Measurements from ENCODE around the gene SNX9.
"Not testable (repeated sequence)": the region's sequence is repeated elsewhere in the genome, so short reads cannot be mapped to it uniquely, and the experiment has no call there.

Gene SNX9

GRCh38 chr6:157896932-157897331 lies 73.9 kb downstream of the SNX9 start:
- H3K27ac ChIP-seq (ENCODE audit: low read depth, low read length), result no peak overlapping the region
- no peak overlapping the region for H2AK5ac ChIP-seq (ENCODE audit: low read length)
- no CpG with 5 or more reads among the region's 4 CpGs for WGBS (ENCODE audit: extremely low coverage, insufficient coverage, insufficient read length)
- H3K9ac ChIP-seq (ENCODE audit: low read length), result no peak overlapping the region
- H3K9me3 ChIP-seq (ENCODE audit: insufficient read depth, low read depth, low read length), result no peaks in the 10 kb centered on the region
- no peaks in the 10 kb centered on the region for H3K79me2 ChIP-seq (ENCODE audit: control insufficient read depth, insufficient read depth, low read length, poor library complexity)
- H2BK12ac ChIP-seq (ENCODE audit: low read length), result no peak overlapping the region
- no peak overlapping the region for H3K14ac ChIP-seq (ENCODE audit: low read length)
- no peak overlapping the region for H2AFZ ChIP-seq (ENCODE audit: insufficient read depth, low read length, poor library complexity)
- no peak overlapping the region for H2BK5ac ChIP-seq (ENCODE audit: low read depth, low read length, poor library complexity)
- no peak overlapping the region for H4K8ac ChIP-seq (ENCODE audit: low read depth, low read length)
- H3K4me1 ChIP-seq (ENCODE audit: control insufficient read depth in 1 of 2, insufficient read depth in 2 of 2, low read length in 2 of 2), result peaks cover 2 to 10% of the 10 kb centered on the region in 2 experiments
- H3K27me3 ChIP-seq (ENCODE audit: insufficient read depth, low read length), result no peaks in the 10 kb centered on the region
- no peak overlapping the region for H3K23ac ChIP-seq (ENCODE audit: low read length)
- H2BK120ac ChIP-seq (ENCODE audit: insufficient read depth, low read length, poor library complexity), result no peak overlapping the region
- no peak overlapping the region for H3K4me3 ChIP-seq (ENCODE audit: low read depth, low read length)
- H3K79me1 ChIP-seq (ENCODE audit: low read length), result no peaks in the 10 kb centered on the region
- no peak overlapping the region for H4K91ac ChIP-seq (ENCODE audit: low read depth, low read length)
- H3K4ac ChIP-seq (ENCODE audit: low read depth, low read length), result no peak overlapping the region
- DNase-seq, result no peak
- H3K36me3 ChIP-seq (ENCODE audit: control insufficient read depth in 1 of 2, insufficient read depth in 2 of 2, low read length in 2 of 2), result peaks cover 12 to 13% of the 10 kb centered on the region in 2 experiments
- no peak overlapping the region for H4K12ac ChIP-seq (ENCODE audit: low read depth, low read length)
- no peak overlapping the region for H3K18ac ChIP-seq (ENCODE audit: low read length)
- no peak overlapping the region for H3K4me2 ChIP-seq (ENCODE audit: low read length)

- no peak for DNase-seq
- H3K36me3 ChIP-seq (ENCODE audit: control insufficient read depth in 1 of 2, insufficient read depth in 2 of 2, low read length in 2 of 2), result peaks cover 17 to 18% of the 10 kb centered on the region in 2 experiments
Observed at GRCh38 chr6:157898169-157898568, 75.1 kb downstream of the SNX9 start.

GRCh38 chr6:157898640-157899039 lies 75.6 kb downstream of the SNX9 start:
- Histone ChIP-seq H2BK5ac (ENCODE audit: low read depth, low read length, poor library complexity) (no peak overlapping the region), H3K4me3 (ENCODE audit: low read depth, low read length) (no peak overlapping the region), H3K36me3 (ENCODE audit: control insufficient read depth in 1 of 2, insufficient read depth in 2 of 2, low read length in 2 of 2) (peaks cover 19% of the 10 kb centered on the region in 2 experiments), H2BK120ac (ENCODE audit: insufficient read depth, low read length, poor library complexity) (no peak overlapping the region), H3K27me3 (ENCODE audit: insufficient read depth, low read length) (no peaks in the 10 kb centered on the region), H3K4ac (ENCODE audit: low read depth, low read length) (no peak overlapping the region), H4K91ac (ENCODE audit: low read depth, low read length) (no peak overlapping the region), H3K79me2 (ENCODE audit: control insufficient read depth, insufficient read depth, low read length, poor library complexity) (no peaks in the 10 kb centered on the region), H2AFZ (ENCODE audit: insufficient read depth, low read length, poor library complexity) (no peak overlapping the region), H3K27ac (ENCODE audit: low read depth, low read length) (no peak overlapping the region), H2AK5ac (ENCODE audit: low read length) (no peak overlapping the region), H3K9ac (ENCODE audit: low read length) (no peak overlapping the region), H4K8ac (ENCODE audit: low read depth, low read length) (no peak overlapping the region), H3K4me2 (ENCODE audit: low read length) (no peak overlapping the region), H3K9me3 (ENCODE audit: insufficient read depth, low read depth, low read length) (no peaks in the 10 kb centered on the region), H3K18ac (ENCODE audit: low read length) (no peak overlapping the region), H3K79me1 (ENCODE audit: low read length) (no peaks in the 10 kb centered on the region), H4K12ac (ENCODE audit: low read depth, low read length) (no peak overlapping the region), H3K4me1 (ENCODE audit: control insufficient read depth in 1 of 2, insufficient read depth in 2 of 2, low read length in 2 of 2) (peaks cover 0 to 4% of the 10 kb centered on the region in 2 experiments), H3K14ac (ENCODE audit: low read length) (no peak overlapping the region), H2BK12ac (ENCODE audit: low read length) (no peak overlapping the region), H3K23ac (ENCODE audit: low read length) (no peak overlapping the region)
- no CpG with 5 or more reads among the region's 3 CpGs for WGBS (ENCODE audit: extremely low coverage, insufficient coverage, insufficient read length)
- DNase-seq, result no peak

More at GRCh38 chr6:157898169-157898568, 75.1 kb downstream of the SNX9 start:
- no peak overlapping the region for H4K12ac ChIP-seq (ENCODE audit: low read depth, low read length)
- H2AK5ac ChIP-seq (ENCODE audit: low read length), result no peak overlapping the region
- H3K14ac ChIP-seq (ENCODE audit: low read length), result no peak overlapping the region
- no peak overlapping the region for H2AFZ ChIP-seq (ENCODE audit: insufficient read depth, low read length, poor library complexity)
- H3K27ac ChIP-seq (ENCODE audit: low read depth, low read length), result no peak overlapping the region
- no peaks in the 10 kb centered on the region for H3K79me2 ChIP-seq (ENCODE audit: control insufficient read depth, insufficient read depth, low read length, poor library complexity)
- H4K8ac ChIP-seq (ENCODE audit: low read depth, low read length), result no peak overlapping the region
- H3K27me3 ChIP-seq (ENCODE audit: insufficient read depth, low read length), result no peaks in the 10 kb centered on the region
- H2BK12ac ChIP-seq (ENCODE audit: low read length), result no peak overlapping the region
- H3K9me3 ChIP-seq (ENCODE audit: insufficient read depth, low read depth, low read length), result no peaks in the 10 kb centered on the region
- no peaks in the 10 kb centered on the region for H3K79me1 ChIP-seq (ENCODE audit: low read length)
- H3K4me1 ChIP-seq (ENCODE audit: control insufficient read depth in 1 of 2, insufficient read depth in 2 of 2, low read length in 2 of 2), result peaks cover 0 to 4% of the 10 kb centered on the region in 2 experiments
- no peak overlapping the region for H3K23ac ChIP-seq (ENCODE audit: low read length)
- no CpG with 5 or more reads among the region's 7 CpGs for WGBS (ENCODE audit: extremely low coverage, insufficient coverage, insufficient read length)
- H2BK120ac ChIP-seq (ENCODE audit: insufficient read depth, low read length, poor library complexity), result no peak overlapping the region
- H3K4me2 ChIP-seq (ENCODE audit: low read length), result no peak overlapping the region
- no peak overlapping the region for H4K91ac ChIP-seq (ENCODE audit: low read depth, low read length)
- H3K9ac ChIP-seq (ENCODE audit: low read length), result no peak overlapping the region
- no peak overlapping the region for H3K4me3 ChIP-seq (ENCODE audit: low read depth, low read length)
- H2BK5ac ChIP-seq (ENCODE audit: low read depth, low read length, poor library complexity), result no peak overlapping the region
- H3K4ac ChIP-seq (ENCODE audit: low read depth, low read length), result no peak overlapping the region
- H3K18ac ChIP-seq (ENCODE audit: low read length), result no peak overlapping the region

GRCh38 chr6:157900262-157900661 lies 77.2 kb downstream of the SNX9 start:
- not testable (repeated sequence) for H3K9me3 ChIP-seq (ENCODE audit: insufficient read depth, low read depth, low read length)
- H3K36me3 ChIP-seq (ENCODE audit: control insufficient read depth in 1 of 2, insufficient read depth in 2 of 2, low read length in 2 of 2), result peaks cover 21 to 22% of the 10 kb centered on the region in 2 experiments

More at GRCh38 chr6:157900262-157900661, 77.2 kb downstream of the SNX9 start:
- not testable (repeated sequence) for H2AK5ac ChIP-seq (ENCODE audit: low read length); H3K4me1 ChIP-seq (ENCODE audit: control insufficient read depth in 1 of 2, insufficient read depth in 2 of 2, low read length in 2 of 2); H3K23ac ChIP-seq (ENCODE audit: low read length); H3K9ac ChIP-seq (ENCODE audit: low read length); H2AFZ ChIP-seq (ENCODE audit: insufficient read depth, low read length, poor library complexity); H3K4ac ChIP-seq (ENCODE audit: low read depth, low read length); H3K27ac ChIP-seq (ENCODE audit: low read depth, low read length); H3K79me2 ChIP-seq (ENCODE audit: control insufficient read depth, insufficient read depth, low read length, poor library complexity); H3K4me3 ChIP-seq (ENCODE audit: low read depth, low read length); H3K18ac ChIP-seq (ENCODE audit: low read length); H4K91ac ChIP-seq (ENCODE audit: low read depth, low read length); H4K12ac ChIP-seq (ENCODE audit: low read depth, low read length); H4K8ac ChIP-seq (ENCODE audit: low read depth, low read length); H3K79me1 ChIP-seq (ENCODE audit: low read length); H3K14ac ChIP-seq (ENCODE audit: low read length); DNase-seq; H2BK12ac ChIP-seq (ENCODE audit: low read length); H3K4me2 ChIP-seq (ENCODE audit: low read length); H3K27me3 ChIP-seq (ENCODE audit: insufficient read depth, low read length)
- no CpG with 5 or more reads among the region's 11 CpGs for WGBS (ENCODE audit: extremely low coverage, insufficient coverage, insufficient read length)
- peak overlapping the region; percentile 55 for H2BK5ac ChIP-seq (ENCODE audit: low read depth, low read length, poor library complexity)
- peak overlapping the region; percentile 43 for H2BK120ac ChIP-seq (ENCODE audit: insufficient read depth, low read length, poor library complexity)

Measured in trophoblast cell (in vitro differentiated cells and primary cell).